HG03060 (cell line): ENCODE results near the gene EYA2.

ENCODE experiments used
- ATAC-seq: cut with Tn5 transposase; IDR thresholded peaks from one replicate; pipeline ENCODE4 v1.9.1; 2021; ENCODE audit warnings: low read depth, moderate number of reproducible peaks; ENCODE audit not compliant: unreplicated experiment

EYA2 gene

GRCh38 chr20:47125758-47126591 is 231.3 kb downstream of the EYA2 start:
- no peak for ATAC-seq

- no peak for ATAC-seq
Observed at GRCh38 chr20:47126709-47127108, 232.1 kb downstream of the EYA2 start.

GRCh38 chr20:47127546-47127945 is 232.9 kb downstream of the EYA2 start:
- ATAC-seq = no peak

- no peak for ATAC-seq
Observed at GRCh38 chr20:47127999-47128398, 233.4 kb downstream of the EYA2 start.

GRCh38 chr20:47129306-47129705 is 234.7 kb downstream of the EYA2 start:
- ATAC-seq = no peak

- no peak for ATAC-seq
Observed at GRCh38 chr20:47133809-47134456, 239.3 kb downstream of the EYA2 start.

- no peak for ATAC-seq
Observed at GRCh38 chr20:47136782-47137181, 242.1 kb downstream of the EYA2 start.

- ATAC-seq = no peak
Observed at GRCh38 chr20:47137231-47137870, 242.7 kb downstream of the EYA2 start.

- ATAC-seq = no peak
Observed at GRCh38 chr20:47139934-47140535, 245.4 kb downstream of the EYA2 start.

- no peak for ATAC-seq
Observed at GRCh38 chr20:47141350-47141921, 246.8 kb downstream of the EYA2 start.

- ATAC-seq = no peak
Observed at GRCh38 chr20:47141941-47142773, 247.5 kb downstream of the EYA2 start.

GRCh38 chr20:47142774-47143170 is 248.1 kb downstream of the EYA2 start:
- no peak for ATAC-seq

- ATAC-seq = no peak
Observed at GRCh38 chr20:47143657-47144056, 249.0 kb downstream of the EYA2 start.

GRCh38 chr20:47144463-47144862 is 249.8 kb downstream of the EYA2 start:
- ATAC-seq = no peak

- no peak for ATAC-seq
Observed at GRCh38 chr20:47146686-47147085, 252.0 kb downstream of the EYA2 start.

GRCh38 chr20:47148059-47148458 is 253.4 kb downstream of the EYA2 start:
- ATAC-seq = no peak

GRCh38 chr20:47149939-47150338 is 255.3 kb downstream of the EYA2 start:
- no peak for ATAC-seq

- ATAC-seq = no peak
Observed at GRCh38 chr20:47150403-47151152, 255.9 kb downstream of the EYA2 start.

GRCh38 chr20:47152068-47152467 is 257.4 kb downstream of the EYA2 start:
- ATAC-seq = no peak
